Ectodermal cell (in vitro differentiated cells): ENCODE data around the gene TRH.

Experiments used
- H3K27ac ChIP-seq: 2 replicates; pipeline ENCODE4 v1.7.0; 2013; ENCODE audit warnings: mild to moderate bottlenecking, low read depth, low read length; ENCODE audit not compliant: insufficient read depth, poor library complexity, severe bottlenecking
- H3K27me3 ChIP-seq: 2 replicates; pipeline ENCODE4 v1.7.0; 2013; ENCODE audit warnings: mild to moderate bottlenecking, low read length; ENCODE audit not compliant: insufficient read depth, control insufficient read depth, poor library complexity, severe bottlenecking
- H3K36me3 ChIP-seq: one replicate; pipeline ENCODE4 v1.7.0; 2013; ENCODE audit warnings: low read length; ENCODE audit not compliant: control insufficient read depth, insufficient read depth
- H3K4me1 ChIP-seq: one replicate; pipeline ENCODE4 v1.7.0; 2013; ENCODE audit warnings: low read length; ENCODE audit not compliant: control insufficient read depth, insufficient read depth
- H3K4me3 ChIP-seq: 2 replicates; pipeline ENCODE4 v1.7.0; 2013; ENCODE audit warnings: low read depth, low read length, control low read depth; ENCODE audit not compliant: insufficient read depth
- H3K9me3 ChIP-seq: 2 replicates; pipeline ENCODE4 v1.7.0; 2013; ENCODE audit warnings: mild to moderate bottlenecking, low read length, moderate library complexity; ENCODE audit not compliant: control insufficient read depth
- WGBS, 2 experiments: methylation state at CpG; one replicate each; pipeline ENCODE4 v1.1.7; 2013; ENCODE audit warnings: missing lambda C conversion rate in 2 of 2; 5-methylcytosine and 5-hydroxymethylcytosine counted together

The TRH gene

DNA sequence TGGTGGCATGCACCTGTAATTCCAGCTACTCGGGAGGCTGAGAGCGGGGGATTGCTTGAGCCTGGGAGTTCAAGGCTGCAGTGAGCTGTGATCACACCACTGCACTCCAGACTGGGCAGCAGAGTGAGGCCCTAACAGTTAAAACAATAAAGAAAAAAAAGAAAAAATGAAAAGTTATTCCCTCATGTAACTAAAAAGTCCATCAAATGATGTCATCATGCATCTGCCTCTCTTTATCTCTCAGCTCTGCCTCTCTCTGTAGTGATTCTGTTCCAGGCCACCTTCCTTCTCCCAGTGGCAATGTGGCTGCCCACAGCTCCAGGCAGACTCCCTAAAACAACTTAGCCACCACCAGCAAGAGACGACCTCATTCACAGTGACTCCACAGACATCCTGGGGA is 31.5 kb upstream of the TRH start:
- Histone ChIP-seq H3K4me3 (no peak overlapping the region), H3K9me3 (no peaks in the 10 kb centered on the region), H3K27ac (no peak overlapping the region), H3K4me1 (no peaks in the 10 kb centered on the region), H3K36me3 (no peaks in the 10 kb centered on the region), H3K27me3 (no peaks in the 10 kb centered on the region)
- 89 to 91% methylated on average over 3 of the region's 3 CpGs for WGBS, 2 experiments

DNA sequence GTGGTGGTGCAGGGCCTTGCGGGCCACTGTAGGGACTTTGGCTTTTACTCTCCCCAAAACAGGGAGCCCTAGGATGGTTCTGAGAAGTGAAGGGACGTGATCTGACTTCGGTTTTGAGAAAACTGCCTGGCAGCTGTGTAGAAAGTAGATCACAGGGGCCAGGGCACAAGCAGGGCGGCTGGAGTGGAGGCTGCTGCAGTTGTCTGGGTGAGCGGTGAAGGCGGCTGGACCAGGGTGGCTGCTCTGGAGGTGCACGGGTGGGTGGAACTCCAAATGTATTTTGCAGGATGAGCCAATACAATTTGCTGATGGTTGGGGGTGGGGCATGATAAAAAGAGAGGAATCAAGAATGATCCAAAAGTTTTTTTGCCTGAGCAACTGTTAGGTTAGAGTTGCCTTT is 29.8 kb upstream of the TRH start:
- Histone ChIP-seq H3K27ac (no peak overlapping the region), H3K36me3 (no peaks in the 10 kb centered on the region), H3K27me3 (no peaks in the 10 kb centered on the region), H3K4me1 (no peaks in the 10 kb centered on the region), H3K4me3 (no peak overlapping the region), H3K9me3 (no peaks in the 10 kb centered on the region)
- 92 to 93% methylated on average over 7 of the region's 7 CpGs for WGBS, 2 experiments

- H3K4me1 ChIP-seq = peaks cover 3% of the 10 kb centered on the region
- no peaks in the 10 kb centered on the region for H3K27me3 ChIP-seq
- no peak overlapping the region for H3K27ac ChIP-seq
- 73 to 81% methylated on average over 8 of the region's 8 CpGs for WGBS, 2 experiments
- H3K4me3 ChIP-seq = no peak overlapping the region
- H3K9me3 ChIP-seq = no peaks in the 10 kb centered on the region
- H3K36me3 ChIP-seq = no peaks in the 10 kb centered on the region
These were observed 26.8 kb upstream of the TRH start for GRCh38 chr3:129947538-129948240.

DNA sequence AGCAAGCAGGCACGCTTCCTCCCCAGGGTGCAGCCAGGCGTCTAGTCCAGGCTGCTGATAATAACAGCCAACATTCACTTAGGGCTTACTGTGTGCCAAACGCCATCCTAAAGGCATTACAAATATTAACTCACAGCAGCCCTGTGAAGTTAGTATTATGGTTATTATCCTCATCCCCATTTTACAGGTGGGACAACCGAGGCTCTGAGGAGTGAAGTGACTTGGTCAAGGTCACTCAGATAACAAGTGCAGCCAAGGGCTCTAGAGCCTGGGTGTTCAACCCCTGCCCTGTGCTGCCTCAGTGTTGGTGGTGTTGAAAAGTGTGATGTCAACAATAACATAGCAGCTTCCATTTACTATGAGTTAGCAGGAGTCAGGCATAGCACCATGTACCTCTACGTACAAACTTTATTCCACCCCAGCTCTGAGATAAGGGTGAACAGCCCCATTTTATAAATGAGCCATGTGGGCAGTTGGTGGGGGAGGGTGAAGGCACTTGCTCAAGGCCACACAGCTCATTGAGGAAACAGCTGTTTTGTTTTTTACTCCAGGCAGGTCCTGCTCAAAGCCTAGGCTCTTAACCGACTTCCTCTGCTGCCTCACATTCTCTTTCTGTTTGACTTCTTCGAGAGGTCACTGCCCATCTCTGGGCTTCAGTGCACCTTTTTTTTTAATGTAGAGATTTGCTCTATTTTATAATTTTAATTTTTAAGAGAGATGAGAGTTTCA is 24.0 kb upstream of the TRH start:
- no peaks in the 10 kb centered on the region for H3K36me3 ChIP-seq
- H3K27me3 ChIP-seq = no peaks in the 10 kb centered on the region
- H3K27ac ChIP-seq = no peak overlapping the region
- H3K4me3 ChIP-seq = no peak overlapping the region
- peaks cover 8% of the 10 kb centered on the region for H3K4me1 ChIP-seq
- WGBS, 2 experiments = 92% methylated on average over 6 to 7 of the region's 7 CpGs
- no peaks in the 10 kb centered on the region for H3K9me3 ChIP-seq

- no peaks in the 10 kb centered on the region for H3K27me3 ChIP-seq
- H3K27ac ChIP-seq = no peak overlapping the region
- 72 to 84% methylated on average over 5 to 6 of the region's 6 CpGs for WGBS, 2 experiments
- H3K4me1 ChIP-seq = peaks cover 8% of the 10 kb centered on the region
- no peak overlapping the region for H3K4me3 ChIP-seq
- no peaks in the 10 kb centered on the region for H3K36me3 ChIP-seq
- H3K9me3 ChIP-seq = no peaks in the 10 kb centered on the region
These were observed 21.8 kb upstream of the TRH start for GRCh38 chr3:129952556-129953355.

- no peak overlapping the region for H3K27ac ChIP-seq
These were observed 20.9 kb upstream of the TRH start for GRCh38 chr3:129953621-129954020.

GRCh38 chr3:129954514-129954913 is 20.0 kb upstream of the TRH start:
- no peak overlapping the region for H3K4me3 ChIP-seq
- no peak overlapping the region for H3K27ac ChIP-seq
- H3K36me3 ChIP-seq = no peaks in the 10 kb centered on the region
- no peaks in the 10 kb centered on the region for H3K9me3 ChIP-seq
- 44 to 48% methylated on average over 2 of the region's 2 CpGs for WGBS, 2 experiments
- no peaks in the 10 kb centered on the region for H3K27me3 ChIP-seq
- peaks cover 8% of the 10 kb centered on the region for H3K4me1 ChIP-seq

More at GRCh38 chr3:129953621-129954020, 20.9 kb upstream of the TRH start:
- 62 to 66% methylated on average over 5 of the region's 5 CpGs for WGBS, 2 experiments
- no peaks in the 10 kb centered on the region for H3K36me3 ChIP-seq
- no peaks in the 10 kb centered on the region for H3K27me3 ChIP-seq
- H3K9me3 ChIP-seq = no peaks in the 10 kb centered on the region
- H3K4me1 ChIP-seq = peaks cover 8% of the 10 kb centered on the region
- no peak overlapping the region for H3K4me3 ChIP-seq

- H3K27ac ChIP-seq = no peak overlapping the region
- H3K4me3 ChIP-seq = no peak overlapping the region
- H3K4me1 ChIP-seq = peaks cover 8% of the 10 kb centered on the region
- no peaks in the 10 kb centered on the region for H3K27me3 ChIP-seq
- no peaks in the 10 kb centered on the region for H3K36me3 ChIP-seq
- H3K9me3 ChIP-seq = no peaks in the 10 kb centered on the region
These were observed 17.6 kb upstream of the TRH start for GRCh38 chr3:129956936-129957335.

- Histone ChIP-seq H3K9me3 (no peaks in the 10 kb centered on the region), H3K27me3 (no peaks in the 10 kb centered on the region), H3K36me3 (no peaks in the 10 kb centered on the region), H3K4me1 (peaks cover 1% of the 10 kb centered on the region), H3K27ac (no peak overlapping the region), H3K4me3 (no peak overlapping the region)
- 71 to 74% methylated on average over 6 of the region's 6 CpGs for WGBS, 2 experiments
These were observed 15.8 kb upstream of the TRH start for GRCh38 chr3:129958755-129959154.

GRCh38 chr3:129961141-129961541 is 13.4 kb upstream of the TRH start:
- no peaks in the 10 kb centered on the region for H3K27me3 ChIP-seq
- no peak overlapping the region for H3K27ac ChIP-seq
- 79 to 81% methylated on average over 5 of the region's 5 CpGs for WGBS, 2 experiments
- no peaks in the 10 kb centered on the region for H3K9me3 ChIP-seq
- H3K4me1 ChIP-seq = peaks cover 6% of the 10 kb centered on the region
- H3K4me3 ChIP-seq = no peak overlapping the region
- no peaks in the 10 kb centered on the region for H3K36me3 ChIP-seq
